Measurements from ENCODE around the gene KBTBD13. TPM values are rescaled to one million over a fixed set of nuclear protein-coding genes. Genes with fewer than 3 reads are reported as not detected.
A peak's percentile ranks its signal among the peaks of the same experiment; 100 is the strongest.

KBTBD13 gene
- total RNA-seq, 1 donor from 2014 or later: 10.6 TPM

DNA sequence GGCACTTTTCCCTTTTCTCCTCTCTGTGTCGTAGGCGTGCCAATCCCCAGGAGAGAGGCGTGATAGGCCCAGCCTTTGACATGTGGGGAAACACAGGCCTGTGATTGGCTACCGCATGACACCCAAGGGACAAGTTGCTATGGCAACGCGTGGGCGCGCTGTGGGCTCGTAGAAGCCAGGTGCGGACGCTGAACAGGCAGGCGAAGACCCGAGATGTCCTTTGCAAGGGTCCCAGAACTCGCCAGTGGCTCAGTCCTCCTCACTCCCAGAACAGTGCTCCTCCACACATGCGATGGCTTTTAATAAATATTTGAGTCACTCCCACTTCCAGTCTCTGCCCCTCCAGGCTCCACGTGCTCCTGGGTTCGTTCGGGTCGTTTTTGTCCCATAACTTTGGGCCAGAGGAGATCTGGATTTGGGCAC, 27.1 kb upstream of the KBTBD13 start:
- DNase-seq (peak; percentile 94), ATAC-seq (peak; percentile 87)
- intact Hi-C loops (cut with micrococcal nuclease): no loop called here

DNA sequence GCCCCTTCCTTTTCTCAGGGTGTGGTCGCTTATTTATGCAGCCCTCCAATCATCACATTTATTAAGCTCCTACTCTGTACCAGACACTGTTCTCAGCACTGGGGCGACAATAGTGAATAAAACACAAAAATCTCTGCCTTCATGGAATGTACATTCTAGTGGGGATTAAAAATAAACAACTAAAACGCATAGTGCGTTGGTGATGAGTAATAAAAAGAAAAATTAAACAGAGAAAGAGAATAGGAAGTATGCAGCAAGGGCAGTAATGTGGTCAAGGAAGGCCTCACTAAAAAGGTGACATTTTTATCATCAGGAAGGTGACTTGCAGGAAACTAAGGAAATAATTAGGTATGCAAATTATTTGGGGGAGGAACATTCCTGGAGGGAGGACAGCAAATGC, 26.3 kb upstream of the KBTBD13 start:
- ATAC-seq (no peak), DNase-seq (no peak)
- intact Hi-C loops (cut with micrococcal nuclease): no loop called here

- ATAC-seq (no peak), DNase-seq (no peak)
- intact Hi-C loops (cut with micrococcal nuclease): no loop called here
These were observed 25.3 kb upstream of the KBTBD13 start for GRCh38 chr15:65051266-65051665.

GRCh38 chr15:65052956-65053355, 23.6 kb upstream of the KBTBD13 start:
- no peak for DNase-seq
- intact Hi-C loops (cut with micrococcal nuclease): no loop called here
- ATAC-seq: no peak

- ATAC-seq (peak; percentile 83), DNase-seq (peak; percentile 85)
- intact Hi-C loops (cut with micrococcal nuclease): loop anchor here (2.0 kb wide), 1 partner anchor 46 kb away; no protein-coding TSS in a partner anchor
These were observed 22.0 kb upstream of the KBTBD13 start for GRCh38 chr15:65054333-65055200.

DNA sequence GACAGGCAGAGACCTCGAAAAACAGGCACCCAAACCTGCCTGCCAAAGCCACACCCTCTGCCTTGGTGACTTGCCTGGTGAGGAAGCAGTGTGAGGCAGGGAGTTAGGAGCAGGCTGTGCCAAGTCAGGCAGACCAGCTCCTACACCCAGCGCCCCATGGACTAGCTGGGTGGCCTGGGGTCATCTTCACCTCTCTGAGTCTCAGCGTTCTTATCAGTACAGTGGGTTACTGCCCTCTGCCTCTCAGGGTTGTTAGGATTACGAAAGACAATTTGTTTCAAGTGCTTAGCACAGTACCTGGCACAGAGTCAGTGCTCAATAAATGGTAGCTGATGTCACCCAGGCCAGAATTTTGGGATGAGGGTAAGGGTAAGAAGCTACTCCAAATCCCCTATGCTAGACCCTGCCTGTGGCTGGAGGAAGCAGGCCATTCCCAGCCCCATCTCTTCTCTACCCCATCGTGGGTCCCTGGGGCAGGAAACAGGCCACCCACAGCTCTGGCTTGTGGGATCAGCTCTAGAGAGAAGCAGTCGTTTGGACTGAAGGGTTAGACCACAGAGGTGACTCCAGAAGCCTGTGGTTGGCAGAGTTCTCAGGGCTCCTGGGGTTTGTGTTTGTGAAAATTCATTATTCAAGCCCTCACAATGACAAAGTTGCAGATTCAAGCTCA, 21.2 kb upstream of the KBTBD13 start:
- ATAC-seq: peak; percentile 74
- intact Hi-C loops (cut with micrococcal nuclease): loop anchor here (2.0 kb wide), 1 partner anchor 45 kb away; no protein-coding TSS in a partner anchor
- DNase-seq: peak; percentile 48

DNA sequence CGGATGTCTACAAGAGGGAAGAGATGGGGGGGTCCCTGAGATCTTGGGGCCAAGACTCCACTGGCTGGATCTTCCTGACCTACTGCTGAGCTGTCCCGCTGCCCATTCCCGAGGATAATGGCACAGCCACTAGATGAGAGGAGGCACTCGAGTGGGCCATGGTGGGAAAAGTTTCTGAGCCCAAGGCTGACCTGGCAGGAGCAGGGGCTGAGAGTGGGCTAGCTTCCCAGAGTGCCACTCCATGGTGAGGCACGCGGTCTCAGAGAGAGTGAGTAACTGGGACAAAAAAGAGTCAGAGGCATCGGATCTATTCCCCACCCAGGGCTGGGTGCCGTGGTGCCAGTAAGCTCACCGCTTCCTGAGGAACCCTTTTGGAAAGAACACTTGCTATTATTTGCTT, 20.4 kb upstream of the KBTBD13 start:
- ATAC-seq: no peak
- no peak for DNase-seq
- intact Hi-C loops (cut with micrococcal nuclease): no loop called here

DNA sequence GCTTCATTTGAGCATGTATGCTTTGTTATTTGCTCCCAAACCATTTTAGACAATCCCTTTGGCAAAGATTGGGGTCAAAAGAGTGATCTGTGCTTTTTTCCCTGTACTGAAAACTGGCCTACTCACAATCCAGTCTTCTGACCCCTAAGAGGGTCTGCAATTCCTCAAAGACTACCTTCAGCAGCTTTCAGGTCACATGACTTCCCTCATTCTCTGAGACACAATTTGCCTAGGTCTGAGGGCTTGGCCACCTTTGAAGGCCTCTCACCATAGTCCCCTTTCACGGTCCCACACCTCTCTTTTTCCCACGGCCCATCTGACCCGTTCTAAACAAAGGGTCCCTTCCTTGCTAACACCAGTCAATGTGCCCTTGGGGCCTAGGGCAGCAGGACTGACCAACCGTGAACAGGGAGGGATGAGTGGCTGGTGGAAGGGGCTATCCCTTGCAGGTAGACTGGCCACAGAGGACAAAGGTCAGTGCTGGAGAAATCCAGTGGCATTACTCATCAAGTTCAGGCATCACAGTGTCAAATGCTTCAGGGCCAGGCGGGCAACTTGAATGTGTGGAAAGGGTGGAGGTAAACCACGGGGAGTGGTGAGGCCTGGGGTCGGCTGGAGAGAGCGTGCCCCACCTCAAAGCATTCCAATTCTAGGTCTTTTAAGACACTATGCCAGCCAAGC, 19.5 kb upstream of the KBTBD13 start:
- ATAC-seq (no peak), DNase-seq (no peak)
- intact Hi-C loops (cut with micrococcal nuclease): no loop called here

DNA sequence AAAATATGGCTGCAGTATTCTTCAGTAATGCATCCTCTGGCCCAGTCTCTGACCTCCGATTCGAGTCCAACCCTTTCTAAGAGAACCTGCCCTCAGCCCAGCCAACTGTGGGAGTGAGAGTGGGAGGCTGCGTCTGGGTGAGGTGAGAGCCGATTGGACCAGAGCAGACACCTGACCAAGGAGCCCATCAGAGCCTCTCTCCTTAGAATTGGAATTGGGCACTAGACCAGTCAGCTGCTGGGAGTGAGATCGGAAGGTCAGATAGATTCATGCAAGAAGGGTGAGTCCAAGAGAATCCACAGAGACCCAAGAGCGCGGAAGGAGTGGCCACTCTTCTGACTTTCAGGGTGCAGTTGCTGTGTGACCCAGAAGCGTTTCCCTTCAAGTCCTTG, 19.0 kb upstream of the KBTBD13 start:
- ATAC-seq: no peak
- intact Hi-C loops (cut with micrococcal nuclease): no loop called here
- no peak for DNase-seq

DNA sequence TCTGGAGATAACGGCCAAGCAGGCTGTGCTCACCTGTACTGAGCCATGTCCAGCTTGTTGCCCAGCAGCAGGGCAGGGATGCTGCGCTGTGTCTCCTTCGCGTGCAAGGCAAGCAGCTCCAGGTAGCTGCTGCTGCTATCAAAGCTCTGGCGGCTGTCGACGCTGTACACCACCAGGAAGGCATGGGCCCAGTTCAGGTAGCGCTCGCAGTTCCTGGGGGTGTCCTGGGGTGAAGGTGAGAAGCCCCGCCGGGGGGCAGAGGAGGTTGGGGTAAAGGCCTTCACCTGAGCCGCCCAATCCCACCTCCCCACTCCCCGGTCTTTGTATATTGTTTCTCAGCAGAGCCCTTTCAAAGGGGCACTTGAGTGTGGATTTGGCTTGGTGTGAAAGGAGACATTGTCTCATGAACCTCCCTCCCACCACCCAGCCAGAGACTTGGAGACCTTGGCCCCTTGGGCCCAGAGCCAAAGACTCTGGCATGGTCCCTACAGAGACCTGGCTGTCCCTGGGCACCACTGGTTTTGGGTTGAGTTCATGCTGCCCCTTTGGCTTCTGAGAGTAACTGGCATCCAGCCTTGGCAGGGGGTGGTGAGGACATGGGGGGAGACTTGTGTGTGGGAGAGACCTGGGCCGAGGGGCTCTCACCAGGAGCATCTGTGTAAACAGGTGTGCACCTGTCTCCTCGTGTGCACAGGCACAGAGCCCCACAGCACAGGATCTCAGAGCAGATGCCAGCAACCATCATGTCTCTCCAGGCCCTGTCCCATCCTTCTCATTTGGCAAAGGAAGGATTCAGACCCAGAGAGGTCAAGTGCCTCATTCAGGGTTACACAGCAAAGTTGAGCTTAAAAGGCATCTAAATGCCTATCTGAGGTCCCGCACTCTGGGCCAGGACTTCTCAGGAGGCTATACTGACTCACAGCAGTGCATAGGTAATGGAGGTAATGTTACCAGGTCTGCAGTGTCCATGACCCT, 17.9 kb upstream of the KBTBD13 start:
- DNase-seq (no peak), ATAC-seq (no peak)
- intact Hi-C loops (cut with micrococcal nuclease): no loop called here

GRCh38 chr15:65059369-65059750, 17.2 kb upstream of the KBTBD13 start:
- ATAC-seq (no peak), DNase-seq (no peak)
- intact Hi-C loops (cut with micrococcal nuclease): no loop called here

DNA sequence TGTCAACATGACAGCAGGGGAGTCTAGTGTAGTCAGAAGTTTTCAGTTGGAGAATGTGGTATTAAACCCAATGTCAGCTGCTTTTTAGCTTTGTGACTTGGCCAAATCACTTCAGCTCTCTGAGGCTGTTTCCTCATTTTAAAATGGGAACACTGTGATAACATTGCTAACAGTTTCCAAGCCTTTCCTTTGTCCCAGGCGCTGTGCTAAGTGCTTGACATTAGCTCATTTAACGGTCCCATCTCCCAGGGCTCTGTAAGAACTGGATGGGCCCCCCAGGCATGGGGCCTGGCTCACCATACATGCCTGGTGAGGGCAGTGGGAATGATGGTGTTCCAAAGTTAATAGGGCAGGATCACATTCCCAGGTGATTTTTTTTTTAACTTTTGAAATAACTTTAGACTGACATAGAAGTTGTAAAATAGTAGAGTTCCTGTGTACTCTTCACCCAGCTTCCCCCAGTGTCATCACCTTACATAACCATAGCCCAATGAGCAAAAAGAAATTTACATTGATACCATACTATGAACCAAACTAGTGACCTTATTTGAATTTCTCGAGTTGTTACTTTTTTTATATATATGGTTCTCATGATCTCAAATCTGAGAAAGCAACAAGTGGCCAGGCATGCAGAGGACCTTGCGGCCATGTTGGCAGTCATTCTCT, 16.5 kb upstream of the KBTBD13 start:
- ATAC-seq: peak; percentile 50
- intact Hi-C loops (cut with micrococcal nuclease): no loop called here
- no peak for DNase-seq

DNA sequence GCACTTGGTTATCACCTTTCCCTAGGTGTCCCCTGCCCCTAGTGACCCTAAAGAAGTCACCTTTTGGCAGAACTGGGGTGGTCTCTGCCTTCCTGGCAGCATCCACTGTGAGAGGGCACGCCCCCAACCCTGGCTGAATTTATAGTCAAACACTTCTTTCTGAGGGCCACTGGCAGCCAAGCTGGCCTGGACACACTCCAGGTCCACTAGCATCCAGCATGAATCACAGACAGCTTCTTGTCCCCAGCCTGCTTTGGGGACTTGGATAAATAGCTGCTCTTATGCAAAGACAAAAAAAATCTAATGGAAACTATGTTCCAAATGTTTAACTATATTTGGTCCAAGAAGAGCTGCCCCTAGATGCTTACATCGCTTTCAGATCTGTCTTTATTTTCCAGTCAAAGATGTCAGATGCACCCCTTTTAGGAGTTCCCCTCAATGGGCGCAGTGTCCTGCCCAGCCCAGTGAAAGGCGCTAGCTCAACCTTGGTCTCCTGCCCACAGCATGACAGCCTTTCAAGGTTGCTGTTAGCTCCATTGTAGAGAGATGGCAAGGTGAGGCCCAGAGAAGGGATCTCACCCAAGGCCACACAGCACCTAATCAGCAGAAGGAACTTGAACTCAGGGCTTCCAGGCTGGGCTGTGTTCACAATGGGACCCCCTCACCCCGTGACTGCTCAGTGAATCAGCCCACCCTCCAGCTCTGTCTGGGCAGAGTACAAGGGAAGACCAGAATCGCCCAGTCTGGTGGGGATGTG, 15.7 kb upstream of the KBTBD13 start:
- DNase-seq: peak; percentile 72
- intact Hi-C loops (cut with micrococcal nuclease): no loop called here
- ATAC-seq: peak; percentile 47

DNA sequence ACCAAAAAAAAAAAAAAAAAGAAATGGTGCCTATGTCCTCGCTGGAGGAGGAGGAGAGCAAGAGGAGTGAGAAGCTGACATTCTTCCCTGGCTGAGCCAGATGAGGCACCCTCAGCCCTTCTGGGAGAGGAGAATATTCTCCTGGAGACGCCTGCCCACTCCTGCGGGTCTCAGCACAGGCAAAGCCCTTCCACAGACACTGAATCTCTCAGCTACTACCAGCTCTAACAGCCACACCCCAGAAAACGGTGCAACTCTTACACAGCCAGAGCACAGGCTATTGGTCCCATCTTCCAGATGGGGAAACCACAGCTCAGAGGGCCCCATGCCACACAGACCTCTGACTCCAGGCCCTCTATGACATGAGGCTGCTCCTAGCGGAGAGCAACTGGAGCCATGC, 14.5 kb upstream of the KBTBD13 start:
- DNase-seq (no peak), ATAC-seq (no peak)
- intact Hi-C loops (cut with micrococcal nuclease): no loop called here

DNA sequence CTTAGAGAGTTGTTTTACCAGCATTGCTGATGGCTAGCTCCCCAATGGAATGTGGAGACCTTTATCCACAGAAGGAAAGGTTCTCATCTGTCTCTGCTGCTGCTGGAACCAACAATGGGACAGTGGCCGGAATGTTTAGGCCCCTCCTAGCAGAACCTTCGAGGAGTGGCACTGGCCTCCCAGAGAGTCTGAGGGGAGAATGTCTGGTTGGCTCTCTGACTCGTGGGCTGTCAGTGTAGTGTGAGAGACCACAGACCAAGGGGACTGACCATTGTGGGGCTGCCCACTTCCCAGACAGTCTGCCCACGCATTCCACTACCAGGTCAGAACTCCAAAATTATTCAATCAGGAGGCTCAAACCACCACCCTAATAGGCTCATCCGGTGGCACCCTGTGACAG, 13.8 kb upstream of the KBTBD13 start:
- intact Hi-C loops (cut with micrococcal nuclease): no loop called here
- no peak for ATAC-seq

DNA sequence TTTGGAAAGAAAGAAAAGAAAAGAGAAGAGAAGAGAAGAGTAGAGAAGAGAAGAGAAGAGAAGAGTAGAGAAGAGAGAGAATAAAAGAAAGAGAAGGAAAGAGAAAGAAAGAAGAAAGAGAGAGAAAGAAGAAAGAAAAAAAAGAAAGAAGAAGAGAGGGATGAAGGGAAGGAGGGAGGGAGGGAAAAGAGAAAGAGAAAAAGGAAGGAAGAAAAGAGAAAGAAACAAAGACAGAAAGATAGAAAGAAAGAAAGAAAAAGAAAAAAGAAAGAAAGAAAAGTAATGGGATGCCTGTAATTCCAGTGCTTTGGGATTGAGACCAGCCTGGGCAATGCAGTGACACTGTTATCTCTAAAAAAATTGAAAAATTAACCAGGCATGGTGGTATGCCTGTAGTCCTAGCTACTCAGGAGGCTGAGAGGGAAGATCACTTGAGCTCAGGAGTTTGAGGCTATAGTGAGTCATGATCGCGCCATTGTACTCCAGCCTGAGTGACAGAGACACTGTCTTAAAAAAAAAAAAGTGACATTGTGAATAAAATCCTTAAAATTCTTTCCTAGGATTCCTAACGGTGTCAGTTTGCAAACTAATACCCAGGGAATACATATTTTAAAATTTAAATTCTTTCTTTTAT, 10.4 kb upstream of the KBTBD13 start:
- DNase-seq (no peak), ATAC-seq (no peak)
- intact Hi-C loops (cut with micrococcal nuclease): no loop called here

More for the DNA sequence above, 13.8 kb upstream of the KBTBD13 start:
- DNase-seq: no peak

GRCh38 chr15:65066635-65067316, 9.8 kb upstream of the KBTBD13 start:
- intact Hi-C loops (cut with micrococcal nuclease): no loop called here
- DNase-seq (no peak), ATAC-seq (peak; percentile 2)

Measured in left ventricle myocardium superior (tissue), 1 donor.